ENCODE data around the gene IFITM10. TPM values are rescaled to one million over a fixed set of nuclear protein-coding genes. Genes with fewer than 3 reads are reported as not detected.

The IFITM10 gene
- total RNA-seq, 1 donor = 0.43 TPM

DNA sequence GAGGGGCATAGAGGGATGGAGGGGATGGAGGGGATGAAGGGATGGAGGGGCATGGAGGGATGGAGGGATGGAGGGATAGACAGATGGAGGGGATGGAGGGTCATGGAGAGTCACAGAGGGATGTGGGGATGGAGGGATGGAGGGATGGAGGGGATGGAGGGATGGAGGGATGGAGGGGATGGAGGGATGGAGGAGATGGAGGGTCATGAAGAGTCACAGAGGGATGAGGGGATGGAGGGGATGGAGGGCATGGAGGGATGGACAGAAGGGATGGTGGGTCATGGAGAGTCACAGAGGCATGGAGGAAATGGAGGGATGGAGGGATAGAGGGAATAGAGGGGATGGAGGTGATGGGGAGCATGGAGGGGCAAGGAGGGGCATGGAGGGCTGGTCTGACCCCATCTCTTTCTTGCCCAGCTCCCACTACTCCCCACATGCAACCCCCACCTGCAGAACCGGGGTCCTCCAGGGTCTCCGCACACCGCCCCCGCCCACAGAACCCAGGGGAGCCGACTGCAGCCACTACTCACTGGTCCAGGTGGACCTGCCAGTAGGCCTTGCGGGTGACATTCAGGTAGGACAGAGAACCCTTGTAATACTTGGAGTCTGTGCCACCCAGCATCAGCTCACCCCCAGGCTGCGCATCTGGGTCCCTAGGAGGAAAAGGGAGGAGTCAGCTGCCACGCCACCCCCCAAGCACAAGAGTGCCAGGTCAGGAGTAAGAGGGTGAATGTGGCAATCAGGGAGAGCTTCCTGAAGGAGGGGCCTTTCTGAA lies 4.2 kb upstream of the IFITM10 start:
- DNase-seq (ENCODE audit: low read depth) = no peak
- no peak overlapping the region for H3K4me3 ChIP-seq (ENCODE audit: low read depth, low read length)
- no peak for TF ChIP-seq CTCF (IDR thresholded peaks at IDR 0.05; ENCODE audit: insufficient read depth, low read depth, low read length)

- no peak overlapping the region for H3K4me3 ChIP-seq (ENCODE audit: low read depth, low read length)
- TF ChIP-seq CTCF (IDR thresholded peaks at IDR 0.05; ENCODE audit: insufficient read depth, low read depth, low read length) = no peak
- no peak for DNase-seq (ENCODE audit: low read depth)
These were observed 3.5 kb upstream of the IFITM10 start for GRCh38 chr11:1753929-1754305.

- TF ChIP-seq CTCF (IDR thresholded peaks at IDR 0.05; ENCODE audit: insufficient read depth, low read depth, low read length) = no peak
- H3K4me3 ChIP-seq (ENCODE audit: low read depth, low read length) = no peak overlapping the region
- no peak for DNase-seq (ENCODE audit: low read depth)
These were observed 3.0 kb upstream of the IFITM10 start for GRCh38 chr11:1753229-1753928.

DNA sequence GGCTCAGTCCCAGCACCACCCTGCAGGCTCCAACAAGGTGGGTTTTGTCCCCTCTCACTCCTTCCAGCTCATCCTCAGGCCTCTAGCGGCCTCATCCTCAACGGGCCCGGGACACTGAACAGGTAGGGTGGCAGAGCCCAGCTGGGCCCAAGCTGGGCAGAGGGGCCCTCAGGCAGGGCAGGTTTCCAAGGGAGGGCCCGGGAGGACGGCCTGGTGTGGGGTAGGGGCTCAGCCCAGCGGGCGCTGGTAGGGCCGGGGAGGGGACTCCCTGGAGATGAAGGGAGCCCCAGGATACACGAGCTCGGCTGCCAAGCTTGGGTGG lies 2.5 kb upstream of the IFITM10 start:
- no peak for TF ChIP-seq CTCF (IDR thresholded peaks at IDR 0.05; ENCODE audit: insufficient read depth, low read depth, low read length)
- DNase-seq (ENCODE audit: low read depth) = no peak
- no peak overlapping the region for H3K4me3 ChIP-seq (ENCODE audit: low read depth, low read length)

GRCh38 chr11:1751999-1752906 lies 1.9 kb upstream of the IFITM10 start:
- DNase-seq (ENCODE audit: low read depth) = no peak
- no peak for TF ChIP-seq CTCF (IDR thresholded peaks at IDR 0.05; ENCODE audit: insufficient read depth, low read depth, low read length)
- no peak overlapping the region for H3K4me3 ChIP-seq (ENCODE audit: low read depth, low read length)

DNA sequence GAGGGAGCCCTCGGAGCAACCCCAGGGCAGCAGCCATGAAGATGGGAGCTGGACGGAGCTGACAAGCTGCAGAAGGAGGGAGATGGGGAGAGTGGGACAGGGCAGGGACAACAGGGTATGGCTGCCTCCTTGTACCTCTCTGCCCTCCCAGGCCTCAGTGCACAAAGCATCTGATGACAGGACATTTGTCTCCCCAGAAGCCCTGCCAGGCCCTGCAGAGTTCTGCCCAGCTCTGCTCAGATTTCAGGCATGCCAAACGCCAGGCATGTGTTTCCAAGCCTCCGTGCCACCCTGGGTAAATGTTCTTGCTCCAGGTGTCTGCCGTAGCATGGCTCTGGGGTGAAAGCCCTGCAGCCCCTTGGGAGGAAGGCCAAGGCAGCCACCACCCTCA lies 1.1 kb upstream of the IFITM10 start:
- no peak overlapping the region for H3K4me3 ChIP-seq (ENCODE audit: low read depth, low read length)
- no peak for TF ChIP-seq CTCF (IDR thresholded peaks at IDR 0.05; ENCODE audit: insufficient read depth, low read depth, low read length)
- no peak for DNase-seq (ENCODE audit: low read depth)
